ENCODE data around the gene ETFA. TPM values are rescaled to one million over a fixed set of nuclear protein-coding genes. Genes with fewer than 3 reads are reported as not detected.

ETFA gene
- total RNA-seq, 1 donor from 2014 or later: 539 TPM

DNA sequence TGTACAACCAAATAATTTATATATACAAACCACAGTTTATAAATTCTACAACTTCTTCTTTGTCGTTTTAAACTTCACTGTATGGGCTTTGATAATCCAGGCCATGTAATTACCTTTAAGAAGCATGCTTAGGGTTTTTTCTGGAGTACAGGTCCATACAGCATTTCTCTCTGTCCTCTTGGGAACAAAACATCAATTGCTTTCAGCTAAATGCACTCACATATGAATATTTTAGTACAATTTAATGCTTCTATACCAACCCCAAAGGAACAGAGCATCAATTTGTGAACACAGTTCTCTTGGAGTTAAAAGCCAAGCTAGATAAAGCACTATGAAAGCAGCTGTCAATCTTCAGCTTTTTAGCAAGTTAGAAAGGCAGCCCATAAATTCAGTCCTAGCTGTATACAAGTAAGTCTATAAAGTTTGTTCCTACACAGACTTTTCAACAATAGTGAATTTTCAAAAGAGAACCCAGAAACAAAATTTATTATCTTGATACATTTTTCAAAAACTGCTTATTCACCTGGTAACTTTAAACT lies 66.1 kb downstream of the ETFA start:
- intact Hi-C loops (cut with DNase I): no loop called here
- no peak for DNase-seq
- ATAC-seq (ENCODE audit: poor library complexity): no peak

DNA sequence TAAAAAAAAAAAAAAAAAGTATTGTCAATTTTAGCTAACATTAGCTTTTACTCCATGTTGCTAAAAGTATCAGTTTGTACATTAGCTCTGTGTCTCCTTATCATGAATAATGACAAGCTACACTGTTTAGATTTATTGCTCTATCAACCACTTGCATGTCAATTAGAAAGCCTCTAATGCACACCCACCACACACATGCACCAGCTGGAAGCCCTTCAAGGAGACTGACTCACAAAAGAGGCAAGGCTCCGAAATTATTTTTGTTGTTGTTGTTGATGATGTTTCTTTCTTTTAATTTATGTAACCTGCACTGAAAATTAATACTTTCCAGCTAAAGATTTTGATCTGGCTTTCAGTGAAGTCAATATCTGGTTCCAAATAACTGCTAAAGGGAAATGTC lies 71.5 kb downstream of the ETFA start:
- DNase-seq (no peak), ATAC-seq (ENCODE audit: poor library complexity) (no peak)
- intact Hi-C loops (cut with DNase I): loop anchor here (5.0 kb wide), 1 partner anchor 93 kb away; no protein-coding TSS in a partner anchor

DNA sequence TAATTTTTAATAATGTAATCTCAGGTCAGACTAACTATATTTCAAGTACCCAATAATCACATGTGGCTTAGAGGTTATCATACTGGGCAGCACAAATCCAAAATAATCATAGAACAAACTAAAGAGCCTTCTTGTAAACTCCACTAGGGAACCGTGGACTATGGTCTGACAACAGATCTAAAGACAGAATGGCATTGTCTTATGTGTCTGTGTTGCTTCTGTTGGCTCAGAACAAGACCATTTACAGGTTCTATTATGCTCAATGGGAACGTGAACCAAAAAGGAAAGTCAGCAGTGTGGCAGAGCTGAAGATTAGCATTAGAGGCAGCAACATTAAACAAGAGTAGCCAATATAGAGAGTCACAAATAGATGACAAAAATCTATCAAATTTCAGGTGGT lies 74.9 kb downstream of the ETFA start:
- DNase-seq (no peak), ATAC-seq (ENCODE audit: poor library complexity) (no peak)
- intact Hi-C loops (cut with DNase I): loop anchor here (5.0 kb wide), 1 partner anchor 96 kb away; no protein-coding TSS in a partner anchor

DNA sequence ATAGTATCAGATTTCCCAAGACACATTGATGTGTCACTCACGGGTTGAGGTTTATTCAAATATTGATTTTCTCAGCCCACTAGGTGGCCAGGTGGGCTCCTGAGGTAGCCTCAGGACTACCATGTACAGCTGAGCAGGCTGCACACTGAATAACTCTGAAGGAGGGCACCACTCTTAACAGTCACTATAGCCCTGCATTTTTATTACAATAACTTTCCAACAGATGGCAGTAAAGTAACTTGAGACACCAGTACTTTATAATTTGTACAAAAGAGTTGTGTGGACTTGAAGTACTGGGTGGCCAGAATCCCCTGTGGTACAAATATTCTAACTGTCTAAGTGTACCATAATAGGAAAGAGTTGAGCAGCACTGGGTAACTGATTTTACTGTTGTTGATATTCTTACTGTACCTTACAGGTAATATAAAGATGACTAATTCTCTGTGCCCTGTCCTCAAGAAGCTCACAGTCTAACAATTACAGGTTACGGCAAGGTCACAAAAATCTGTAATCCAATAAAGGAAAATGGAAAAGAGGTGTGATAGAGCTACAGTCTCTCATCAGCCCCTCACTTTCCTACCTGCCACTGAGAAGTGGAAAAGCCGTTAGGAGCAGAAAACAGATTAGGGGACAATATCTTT lies 76.0 kb downstream of the ETFA start:
- intact Hi-C loops (cut with DNase I): loop anchor here (5.0 kb wide), 1 partner anchor 97 kb away; no protein-coding TSS in a partner anchor
- DNase-seq (no peak), ATAC-seq (ENCODE audit: poor library complexity) (peak; percentile 79)

DNA sequence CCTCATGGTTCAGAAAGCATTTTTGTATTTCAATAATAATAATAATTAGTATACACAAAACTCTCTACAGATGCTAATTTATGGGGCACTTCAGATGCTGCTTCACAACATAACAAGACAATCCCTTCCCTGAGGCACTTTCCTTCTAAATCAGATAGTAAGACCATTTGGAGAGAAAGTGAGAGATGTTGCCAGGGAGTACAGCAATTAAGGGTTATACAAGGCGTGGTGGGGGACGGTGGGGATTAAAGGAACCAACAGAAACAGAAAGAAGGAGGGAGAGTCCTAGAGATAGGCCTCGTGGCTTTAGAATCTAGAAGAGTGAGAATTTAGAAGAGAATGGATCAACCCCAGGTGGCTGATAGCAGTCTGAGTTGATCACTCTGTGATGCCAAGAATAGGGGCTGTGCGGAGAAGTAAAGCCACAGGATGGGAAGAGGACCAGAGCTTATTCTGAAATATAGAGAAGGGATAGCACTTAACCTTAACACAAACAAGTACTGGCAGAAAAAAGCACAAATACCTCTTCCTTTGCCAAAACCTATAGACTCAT lies 76.9 kb downstream of the ETFA start:
- DNase-seq (no peak), ATAC-seq (ENCODE audit: poor library complexity) (no peak)
- intact Hi-C loops (cut with DNase I): no loop called here

DNA sequence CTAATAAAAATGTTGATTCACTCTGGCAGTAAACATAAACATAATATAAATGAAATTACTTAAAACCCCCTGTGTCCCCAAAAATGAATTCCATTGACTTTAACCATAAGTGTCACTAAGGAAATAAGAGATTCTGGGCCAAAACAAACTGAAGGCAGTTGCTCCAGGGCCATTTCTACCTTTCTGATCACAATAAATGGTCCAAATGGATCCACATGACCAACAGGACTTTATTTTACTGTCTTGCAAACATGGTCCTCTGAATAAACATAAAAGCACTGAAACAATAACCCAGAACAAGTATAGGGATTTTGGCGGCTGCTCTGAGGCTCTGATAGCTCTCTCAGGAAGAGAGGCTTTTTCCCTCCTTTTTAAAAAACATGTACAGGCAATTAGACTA lies 77.3 kb downstream of the ETFA start:
- DNase-seq (no peak), ATAC-seq (ENCODE audit: poor library complexity) (no peak)
- intact Hi-C loops (cut with DNase I): no loop called here

DNA sequence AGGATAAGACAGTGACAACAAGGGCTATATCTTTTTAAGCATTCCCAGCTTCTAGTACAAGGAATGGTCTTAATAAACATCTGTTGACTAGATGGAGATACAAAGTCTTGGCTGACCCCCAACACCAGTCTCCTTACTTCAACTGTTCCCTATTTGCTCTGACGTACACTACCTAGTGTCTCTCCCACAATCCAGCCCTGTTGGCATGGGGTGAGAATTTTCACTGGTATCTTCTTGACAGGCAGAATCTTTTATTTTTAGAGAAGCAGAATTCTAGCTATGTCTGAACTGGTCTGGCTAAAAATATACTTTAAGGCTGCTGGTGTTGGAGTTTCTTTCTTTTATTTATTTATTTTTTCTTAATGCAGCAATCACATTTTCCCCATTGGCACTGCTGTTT lies 82.0 kb downstream of the ETFA start:
- peak; percentile 93 for ATAC-seq (ENCODE audit: poor library complexity)
- no peak for DNase-seq

DNA sequence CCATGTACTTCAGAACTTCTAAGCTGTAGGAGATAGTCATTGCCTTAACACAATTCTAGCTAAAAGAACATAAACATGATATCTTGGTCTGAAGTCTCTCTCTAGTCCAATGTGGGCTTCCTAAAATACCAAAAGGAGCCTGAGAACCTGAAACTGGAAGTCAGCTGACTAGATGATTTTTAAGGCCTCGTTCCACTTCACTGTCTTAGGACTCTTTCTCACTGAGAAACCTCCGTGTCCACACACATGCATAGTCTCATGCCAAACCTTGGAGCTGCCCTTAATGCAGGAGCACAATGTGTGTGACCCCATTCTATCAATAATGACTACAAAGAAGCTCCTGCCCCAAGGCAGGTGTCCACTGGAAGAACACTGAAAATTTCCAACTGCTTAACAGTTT lies 87.7 kb downstream of the ETFA start:
- intact Hi-C loops (cut with DNase I): no loop called here
- ATAC-seq (ENCODE audit: poor library complexity) (no peak), DNase-seq (no peak)

More for the DNA sequence above, 82.0 kb downstream of the ETFA start:
- intact Hi-C loops (cut with DNase I): no loop called here

DNA sequence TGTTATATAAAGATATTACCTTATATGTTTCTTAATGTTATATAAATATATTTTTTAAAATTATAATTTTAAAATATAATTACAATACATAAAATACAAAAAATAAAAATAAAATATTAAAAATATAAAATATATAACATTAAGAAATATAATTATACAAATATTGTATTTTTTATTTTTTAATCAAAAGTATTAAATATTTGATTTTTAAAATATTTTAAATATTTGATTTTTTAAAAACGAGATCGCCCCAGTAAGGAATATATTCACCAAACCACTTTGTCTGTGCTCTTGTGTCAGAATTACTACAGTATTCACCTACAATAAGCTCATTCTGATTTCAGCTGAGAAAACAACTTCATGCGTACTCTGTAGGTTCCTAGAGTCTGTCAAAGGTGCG lies 89.1 kb downstream of the ETFA start:
- intact Hi-C loops (cut with DNase I): no loop called here
- no peak for DNase-seq
- ATAC-seq (ENCODE audit: poor library complexity): no peak

DNA sequence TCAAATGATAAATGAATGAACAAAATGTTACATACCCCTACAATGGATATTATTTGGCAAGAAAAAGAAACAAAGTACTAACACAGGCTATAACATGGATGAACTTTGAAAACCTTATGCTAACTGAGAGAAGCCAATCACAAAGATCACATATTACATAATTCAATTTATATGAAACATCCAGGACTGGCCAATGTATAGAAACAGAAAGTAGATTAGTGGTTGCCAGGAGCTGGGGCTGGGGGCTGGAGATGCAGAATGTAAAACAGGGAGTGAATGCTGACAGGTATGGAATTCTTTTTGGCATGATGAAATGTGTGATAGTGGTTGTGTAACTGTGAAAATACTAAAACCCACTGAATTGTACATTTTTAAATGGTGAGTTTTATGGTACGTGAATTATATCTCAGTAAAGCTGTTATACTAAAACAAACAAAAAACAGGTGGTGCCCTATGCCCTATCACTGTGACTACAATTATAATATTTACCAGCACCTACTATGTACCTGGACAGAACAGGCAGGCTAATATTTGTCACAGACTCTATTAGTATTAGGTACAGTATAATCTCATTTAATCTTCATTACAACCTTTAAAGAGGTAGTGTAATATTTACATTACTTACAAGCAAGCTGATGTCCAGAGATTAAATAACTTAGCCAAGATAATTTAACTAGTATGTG lies 90.0 kb downstream of the ETFA start:
- intact Hi-C loops (cut with DNase I): no loop called here
- ATAC-seq (ENCODE audit: poor library complexity) (no peak), DNase-seq (no peak)

DNA sequence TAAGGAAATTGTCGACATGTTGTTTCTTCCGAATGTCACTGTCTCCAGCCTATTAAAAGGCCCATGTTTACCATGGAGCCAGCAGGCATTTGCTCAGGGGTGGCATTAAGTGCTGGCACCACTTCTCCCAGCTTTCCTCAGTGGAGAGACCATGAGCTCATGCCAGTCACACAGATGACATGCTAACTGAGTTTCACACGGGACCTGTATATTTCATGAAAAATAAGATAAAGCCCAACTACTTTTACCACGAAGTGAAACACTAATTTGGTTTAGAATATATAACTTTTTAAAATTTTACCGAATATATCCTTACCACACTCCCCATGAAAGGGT lies 93.4 kb downstream of the ETFA start:
- DNase-seq: no peak
- intact Hi-C loops (cut with DNase I): no loop called here
- ATAC-seq (ENCODE audit: poor library complexity): no peak

DNA sequence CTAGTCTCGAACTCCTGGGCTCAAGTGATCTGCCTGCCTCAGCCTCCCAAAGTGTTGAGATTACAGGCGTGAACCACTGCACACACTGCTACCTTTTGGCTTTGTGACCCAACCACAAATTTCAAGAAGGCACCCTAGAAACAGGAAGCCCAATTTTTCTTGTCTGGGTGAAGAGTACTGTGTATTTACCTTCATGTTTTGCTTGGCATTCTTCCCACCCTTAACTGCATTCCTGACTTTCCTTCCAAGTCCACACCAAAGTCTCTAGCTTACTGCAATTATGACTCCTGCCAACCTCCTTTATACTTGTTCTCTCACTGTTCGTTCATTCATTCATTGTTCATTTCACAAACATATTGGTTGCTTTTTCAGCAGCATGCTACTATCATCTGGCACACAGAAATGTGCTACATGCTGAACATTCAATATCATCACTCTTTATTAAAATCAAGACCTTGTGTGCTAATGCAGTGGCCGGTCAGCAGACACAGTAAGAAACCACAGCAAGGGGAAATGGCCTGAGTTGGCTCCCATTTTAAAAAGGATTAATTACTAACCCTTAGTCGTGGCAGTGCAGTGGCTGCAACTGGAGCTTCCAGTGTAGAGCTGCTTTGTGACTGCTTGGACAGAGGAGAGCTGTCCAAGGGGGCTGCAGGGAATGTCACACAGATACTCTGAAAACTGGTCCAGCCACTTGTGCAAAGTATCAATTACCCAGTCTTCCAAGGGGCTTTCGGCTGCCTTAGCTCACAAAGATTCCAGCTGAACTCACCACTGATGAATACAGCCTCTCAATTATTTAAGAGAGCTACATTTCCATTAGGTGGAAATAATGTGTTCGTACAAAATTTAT lies 94.0 kb downstream of the ETFA start:
- ATAC-seq (ENCODE audit: poor library complexity): no peak
- intact Hi-C loops (cut with DNase I): no loop called here
- no peak for DNase-seq

DNA sequence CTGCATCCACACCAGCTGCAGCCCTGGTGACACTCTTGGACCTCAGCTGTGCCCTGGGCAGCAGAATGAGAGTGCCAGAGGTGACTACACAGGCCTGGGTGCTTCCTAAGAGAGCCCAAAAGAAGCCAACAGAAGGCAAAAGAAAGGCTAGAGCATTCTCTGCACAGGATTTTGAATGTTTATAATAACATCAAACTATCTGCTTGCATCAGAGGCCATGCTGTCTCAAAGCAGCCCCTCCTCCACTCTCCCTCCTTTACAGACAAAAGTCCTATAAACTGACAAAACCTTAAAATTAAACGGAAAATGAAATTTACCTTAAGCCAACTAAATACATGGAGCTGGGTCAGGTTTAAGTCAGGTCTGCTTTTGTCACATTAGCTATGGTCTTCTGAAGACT lies 95.6 kb downstream of the ETFA start:
- no peak for ATAC-seq (ENCODE audit: poor library complexity)
- no peak for DNase-seq
- intact Hi-C loops (cut with DNase I): no loop called here

DNA sequence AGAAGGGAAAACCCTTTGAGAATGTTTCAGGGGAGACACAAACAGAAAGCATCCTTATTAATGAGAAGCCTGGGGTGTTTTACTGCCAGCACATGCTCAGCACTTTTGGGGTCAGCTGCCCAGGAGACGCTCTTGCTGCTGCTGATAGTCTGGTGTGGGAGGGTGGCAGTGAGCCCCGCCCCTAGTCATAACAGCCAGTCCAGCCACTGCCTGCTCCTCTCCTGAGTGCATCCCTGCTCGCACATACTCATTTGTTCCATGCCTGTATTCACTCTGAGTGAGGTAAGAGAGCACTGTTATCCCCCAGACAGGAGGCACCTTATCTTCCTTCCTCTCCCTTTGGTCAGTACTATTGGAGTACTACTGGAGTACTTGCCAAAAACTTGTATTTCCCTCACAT lies 101.3 kb downstream of the ETFA start:
- DNase-seq (no peak), ATAC-seq (ENCODE audit: poor library complexity) (no peak)

DNA sequence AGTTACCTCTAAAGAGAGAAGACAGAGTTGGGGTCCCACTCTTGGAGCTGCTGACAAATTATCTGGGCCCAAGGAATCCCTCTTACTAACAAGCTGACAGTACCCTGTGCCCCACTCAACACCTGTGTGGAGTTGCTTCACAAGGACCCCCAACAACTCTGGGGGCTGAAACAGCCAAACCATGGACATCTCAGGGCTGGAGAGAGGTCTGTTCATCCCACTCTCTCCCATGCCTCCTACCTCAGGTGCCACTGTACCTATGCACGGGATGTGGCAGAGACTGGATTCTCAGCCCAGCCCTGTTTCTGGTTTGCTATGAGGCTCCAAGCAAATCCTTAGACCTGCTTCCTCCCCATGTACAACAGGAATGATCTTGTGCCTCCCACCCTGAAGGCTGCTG lies 101.7 kb downstream of the ETFA start:
- DNase-seq: no peak
- intact Hi-C loops (cut with DNase I): no loop called here
- no peak for ATAC-seq (ENCODE audit: poor library complexity)

More for the DNA sequence above, 101.3 kb downstream of the ETFA start:
- intact Hi-C loops (cut with DNase I): no loop called here

DNA sequence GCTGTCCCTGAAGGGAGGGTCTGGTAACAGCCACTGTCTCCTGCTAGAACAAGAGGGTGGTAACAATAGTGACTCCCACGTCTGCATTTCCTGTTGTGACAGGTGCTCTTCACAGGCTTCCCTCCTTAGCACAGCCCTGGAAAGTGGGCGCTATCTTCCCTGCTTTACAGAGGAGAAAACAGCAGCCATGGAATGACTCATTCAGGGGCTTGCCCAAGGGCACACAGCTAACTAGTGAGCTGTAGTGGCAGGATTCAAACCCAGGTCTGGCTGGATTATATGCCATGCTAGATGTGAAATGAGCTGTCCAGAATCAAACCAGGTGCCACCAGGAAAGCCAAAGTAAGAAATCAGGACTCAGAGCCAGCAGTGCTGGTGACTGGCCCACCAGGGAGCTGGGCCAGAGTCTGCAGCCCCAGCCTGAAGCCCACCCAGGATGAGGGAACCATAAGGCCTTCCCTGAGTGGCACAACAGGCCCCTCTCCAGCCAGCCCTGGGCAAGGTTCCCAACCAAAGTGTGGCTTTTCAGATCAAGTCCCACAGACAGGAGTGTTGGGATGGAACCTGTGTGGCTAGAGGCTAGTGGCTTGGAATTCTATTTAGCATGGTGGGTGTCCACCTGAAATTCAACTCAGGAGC lies 102.4 kb downstream of the ETFA start:
- no peak for ATAC-seq (ENCODE audit: poor library complexity)
- intact Hi-C loops (cut with DNase I): no loop called here
- DNase-seq: no peak

DNA sequence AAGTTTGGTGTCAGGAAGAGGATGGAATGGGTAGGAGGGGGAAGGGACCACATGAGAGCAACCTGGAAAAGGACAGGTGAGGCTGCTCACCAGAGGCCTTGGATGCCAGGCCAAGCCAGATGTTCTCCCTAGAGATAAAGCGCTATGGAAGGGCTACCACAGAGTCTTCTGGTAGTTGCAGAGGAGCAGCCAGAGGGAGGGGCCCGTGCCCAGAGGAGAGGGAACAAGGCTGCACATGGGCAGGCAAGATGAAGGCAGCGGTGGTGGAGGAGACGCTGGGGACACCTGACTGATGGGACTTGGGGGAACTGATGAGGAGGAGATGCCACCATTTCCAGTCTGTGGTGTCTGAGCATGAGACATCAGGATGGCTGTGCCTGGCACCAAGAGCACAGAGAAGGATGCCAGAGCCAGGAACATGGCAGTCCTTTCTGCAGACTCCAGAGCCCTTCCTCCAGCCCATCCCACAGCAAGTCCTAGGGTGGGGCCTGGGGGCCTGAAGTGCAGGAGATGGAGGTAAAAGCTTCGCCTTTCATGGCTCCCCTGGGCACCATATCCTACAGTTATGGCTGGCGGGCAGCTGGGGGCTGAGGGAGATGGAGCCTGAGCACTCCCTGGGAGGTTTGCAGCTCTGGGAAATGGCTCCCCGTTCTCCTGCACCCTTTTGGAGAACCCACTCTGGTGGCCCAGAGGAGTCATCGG lies 103.0 kb downstream of the ETFA start:
- DNase-seq: no peak

DNA sequence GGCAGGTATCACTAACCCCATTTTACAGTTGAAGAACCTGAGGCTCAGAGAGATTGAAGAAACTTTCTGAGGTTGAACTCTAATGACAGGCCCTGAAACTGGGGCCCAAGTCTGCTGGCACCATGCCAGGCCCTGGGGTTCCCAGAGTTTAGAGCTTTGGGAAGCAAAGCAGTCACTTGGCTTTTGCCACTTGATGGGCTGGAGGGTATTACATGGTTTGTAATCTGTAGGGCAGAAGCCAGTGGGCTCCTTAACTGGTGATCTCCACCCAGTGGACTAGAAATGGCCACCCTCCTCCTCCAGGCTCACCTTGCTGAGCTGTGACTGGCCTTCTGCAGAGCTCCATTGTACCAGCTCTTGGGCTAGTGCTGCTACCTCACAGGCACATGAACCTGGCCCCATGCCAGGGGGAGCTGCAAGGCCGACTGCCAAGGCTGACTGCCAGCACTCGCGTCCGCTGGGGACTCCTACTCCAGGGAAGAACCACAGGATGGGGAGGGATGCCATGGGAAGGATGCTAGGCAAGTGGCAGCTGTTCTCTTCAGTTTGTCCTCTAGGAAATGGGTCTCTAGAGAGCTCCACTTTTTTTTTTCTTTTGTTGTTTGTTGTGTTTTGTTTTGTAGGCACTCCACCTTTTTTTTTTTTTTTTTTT lies 104.8 kb downstream of the ETFA start:
- intact Hi-C loops (cut with DNase I): no loop called here
- peak; percentile 91 for ATAC-seq (ENCODE audit: poor library complexity)
- DNase-seq: peak; percentile 90

More for the DNA sequence above, 103.0 kb downstream of the ETFA start:
- intact Hi-C loops (cut with DNase I): no loop called here
- no peak for ATAC-seq (ENCODE audit: poor library complexity)
